HG03575 (cell line): Measurements from ENCODE around the gene FUT3.

ENCODE experiments used
- ATAC-seq: cut with Tn5 transposase; IDR thresholded peaks from one replicate; pipeline ENCODE4 v1.9.1; 2021; ENCODE audit not compliant: unreplicated experiment, insufficient number of reproducible peaks, low FRiP score; ENCODE audit errors: extremely low read depth

The FUT3 gene

DNA sequence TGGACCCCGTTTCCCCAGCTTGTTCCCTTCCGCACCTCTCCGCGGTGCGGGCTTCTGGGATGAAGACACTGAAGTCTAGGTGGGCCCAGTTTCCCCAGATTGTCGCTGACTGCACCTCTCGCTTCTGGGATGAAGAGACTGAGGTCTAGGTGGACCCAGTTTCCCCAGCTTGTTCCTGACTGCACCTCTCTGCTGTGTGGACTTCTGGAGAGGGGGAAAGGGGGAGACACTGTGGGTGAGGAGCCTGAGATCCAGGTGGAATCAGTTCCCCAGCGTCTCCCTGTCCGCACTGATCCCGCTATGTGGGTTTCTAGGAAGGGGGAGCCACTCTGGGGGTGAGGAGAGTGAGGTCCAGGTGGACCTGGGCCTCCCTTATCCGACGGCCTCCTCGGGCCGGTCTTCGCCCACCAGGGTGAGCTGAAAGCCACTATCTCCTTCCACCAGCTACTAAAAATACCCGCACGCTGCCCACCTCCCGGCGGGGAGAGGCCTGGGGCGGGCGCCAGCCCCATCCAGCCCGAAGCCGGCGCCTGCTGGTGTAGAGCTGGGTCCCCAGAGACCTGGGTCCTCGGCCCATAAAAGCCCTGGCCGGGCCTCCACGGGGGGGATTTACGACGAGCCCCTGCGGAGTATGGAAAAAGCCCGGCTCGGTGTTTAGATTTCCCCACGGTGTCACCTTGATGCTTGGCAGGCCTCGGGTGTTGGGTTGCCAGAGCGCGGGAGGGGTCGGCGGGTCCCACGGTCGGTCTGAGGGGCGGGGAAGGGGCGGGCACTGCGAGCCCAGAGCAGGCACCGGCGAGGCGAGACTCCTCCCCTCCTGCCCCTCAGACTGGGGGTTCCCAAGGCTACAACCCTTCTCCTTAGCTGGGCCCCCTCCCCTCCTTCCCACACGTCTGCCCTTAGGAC is 22.3 kb downstream of the FUT3 start:
- ATAC-seq: no peak

DNA sequence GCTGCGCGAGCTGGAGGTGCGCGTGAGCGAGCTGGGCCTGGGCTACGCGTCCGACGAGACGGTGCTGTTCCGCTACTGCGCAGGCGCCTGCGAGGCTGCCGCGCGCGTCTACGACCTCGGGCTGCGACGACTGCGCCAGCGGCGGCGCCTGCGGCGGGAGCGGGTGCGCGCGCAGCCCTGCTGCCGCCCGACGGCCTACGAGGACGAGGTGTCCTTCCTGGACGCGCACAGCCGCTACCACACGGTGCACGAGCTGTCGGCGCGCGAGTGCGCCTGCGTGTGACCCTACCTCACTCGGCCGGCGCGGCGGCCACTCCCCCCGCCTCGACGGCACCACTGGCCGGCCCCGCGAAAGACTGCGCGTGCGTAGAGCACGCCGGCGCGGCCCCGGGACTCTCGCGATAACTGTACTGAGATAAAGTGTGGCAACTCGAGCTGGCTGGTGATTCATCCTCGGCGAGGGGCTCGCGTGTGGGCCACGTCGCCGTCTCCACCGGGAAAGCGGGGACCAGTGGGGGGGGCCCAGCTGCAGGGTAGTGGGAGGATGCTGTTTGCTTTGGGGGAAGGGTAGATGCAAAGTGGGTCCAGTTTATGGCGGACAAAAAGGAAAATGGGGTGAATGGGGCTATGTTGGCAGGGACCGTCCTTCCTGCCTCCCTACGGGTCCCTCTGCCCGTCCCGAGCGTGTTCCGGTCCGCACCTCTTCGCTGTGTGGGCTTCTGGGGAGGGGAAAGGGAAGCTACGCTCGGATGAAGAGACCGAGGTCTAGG is 23.2 kb downstream of the FUT3 start:
- no peak for ATAC-seq

DNA sequence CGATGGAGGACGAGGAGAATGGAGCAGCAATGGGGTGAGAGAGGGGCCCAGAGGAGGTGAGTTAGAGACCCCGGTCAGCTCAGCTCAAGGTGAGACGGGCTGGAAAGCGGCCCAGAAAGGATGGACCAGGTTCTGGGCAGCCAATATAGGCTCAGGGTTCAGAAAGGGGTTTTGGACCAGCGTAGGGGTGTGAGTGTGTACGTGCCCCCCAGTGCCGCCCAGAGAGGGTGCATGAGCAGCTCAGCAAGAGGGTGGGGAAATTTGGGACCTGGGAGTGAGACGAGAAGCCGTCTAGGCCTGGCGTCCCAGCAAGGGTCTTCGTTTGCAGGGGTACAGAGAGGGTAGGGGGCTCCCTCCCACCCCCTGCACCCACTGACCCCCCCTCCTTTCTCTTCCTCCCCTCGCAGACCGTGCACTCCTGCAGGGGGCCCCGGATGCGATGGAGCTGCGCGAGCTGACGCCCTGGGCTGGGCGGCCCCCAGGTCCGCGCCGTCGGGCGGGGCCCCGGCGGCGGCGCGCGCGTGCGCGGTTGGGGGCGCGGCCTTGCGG is 23.8 kb downstream of the FUT3 start:
- ATAC-seq: no peak

DNA sequence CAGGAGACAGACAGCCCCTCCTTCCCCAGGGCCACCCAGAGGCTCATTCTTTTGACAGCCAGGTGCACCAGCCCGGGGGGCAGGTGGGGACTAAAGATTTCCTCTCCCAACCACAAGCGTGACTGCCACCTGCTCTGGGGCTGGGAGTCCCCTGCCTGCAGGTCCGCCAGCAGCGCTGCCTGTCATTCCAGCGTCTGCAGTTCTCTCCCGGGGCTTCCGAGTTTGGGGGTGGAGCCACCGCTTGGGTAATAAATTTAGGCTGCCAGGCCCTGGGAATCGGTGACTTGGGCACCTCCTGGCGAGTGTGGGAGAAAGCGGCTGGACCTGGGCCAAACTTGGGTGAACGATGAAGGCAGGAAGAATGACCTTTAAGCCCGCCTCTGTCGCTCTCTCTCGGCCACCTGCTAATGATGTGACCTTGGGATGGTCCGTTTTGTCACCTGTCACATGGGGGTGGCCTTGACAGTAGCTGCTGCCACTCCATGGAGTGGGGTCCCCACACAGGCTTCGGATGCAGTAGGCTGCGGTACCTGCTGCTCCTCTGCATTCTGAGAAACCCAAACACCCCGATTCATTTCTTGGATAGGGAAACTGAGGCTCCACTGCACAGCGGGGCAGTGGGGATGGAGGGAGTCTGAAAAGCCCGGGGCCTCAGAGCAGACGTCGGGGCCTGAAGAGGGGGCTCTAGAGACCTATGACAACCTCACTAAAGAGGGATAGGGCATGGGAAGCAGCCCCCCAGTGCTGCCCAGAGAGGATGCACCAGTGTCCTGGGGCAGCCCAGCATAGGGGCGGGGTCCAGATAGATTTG is 24.5 kb downstream of the FUT3 start:
- no peak for ATAC-seq

DNA sequence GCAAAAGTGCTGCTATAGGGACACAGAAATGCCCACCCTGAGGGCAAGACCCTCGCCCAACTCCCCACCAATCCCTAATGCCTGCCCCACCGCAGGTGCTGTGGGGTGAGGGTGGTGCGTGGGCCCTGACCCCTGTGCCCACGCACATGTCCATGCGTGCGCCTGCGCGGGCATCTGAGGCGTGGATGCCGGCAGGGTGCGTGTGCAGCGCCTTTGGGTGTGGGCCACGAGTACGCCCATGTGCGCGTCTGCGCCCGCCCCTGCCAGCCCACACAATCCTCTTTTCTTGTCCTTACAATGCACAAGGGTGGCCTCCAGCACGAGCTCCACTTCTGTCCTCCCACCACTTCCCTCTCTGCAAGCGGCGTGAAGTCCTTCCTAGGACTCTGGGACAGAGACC is 26.1 kb downstream of the FUT3 start:
- ATAC-seq: no peak

DNA sequence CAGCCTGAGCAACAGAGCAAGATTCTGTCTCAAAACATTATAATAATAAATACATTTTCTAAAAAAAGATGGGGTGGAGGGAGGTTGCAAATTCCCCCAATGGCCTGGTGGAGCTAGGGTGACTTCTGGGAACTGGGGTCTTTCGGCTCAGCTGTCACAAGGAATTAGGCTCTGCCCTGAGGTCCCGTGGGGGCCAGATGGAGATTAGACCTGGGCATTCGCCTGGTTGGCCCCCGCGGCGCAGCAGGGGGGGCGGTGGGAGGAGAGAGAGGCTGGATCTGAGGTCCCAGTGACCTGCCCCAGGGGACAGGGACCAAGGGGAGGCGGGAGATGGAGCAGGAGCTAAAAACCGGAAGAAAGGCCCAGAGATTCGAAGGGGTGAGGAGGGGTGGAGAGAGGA is 26.5 kb downstream of the FUT3 start:
- ATAC-seq: no peak

DNA sequence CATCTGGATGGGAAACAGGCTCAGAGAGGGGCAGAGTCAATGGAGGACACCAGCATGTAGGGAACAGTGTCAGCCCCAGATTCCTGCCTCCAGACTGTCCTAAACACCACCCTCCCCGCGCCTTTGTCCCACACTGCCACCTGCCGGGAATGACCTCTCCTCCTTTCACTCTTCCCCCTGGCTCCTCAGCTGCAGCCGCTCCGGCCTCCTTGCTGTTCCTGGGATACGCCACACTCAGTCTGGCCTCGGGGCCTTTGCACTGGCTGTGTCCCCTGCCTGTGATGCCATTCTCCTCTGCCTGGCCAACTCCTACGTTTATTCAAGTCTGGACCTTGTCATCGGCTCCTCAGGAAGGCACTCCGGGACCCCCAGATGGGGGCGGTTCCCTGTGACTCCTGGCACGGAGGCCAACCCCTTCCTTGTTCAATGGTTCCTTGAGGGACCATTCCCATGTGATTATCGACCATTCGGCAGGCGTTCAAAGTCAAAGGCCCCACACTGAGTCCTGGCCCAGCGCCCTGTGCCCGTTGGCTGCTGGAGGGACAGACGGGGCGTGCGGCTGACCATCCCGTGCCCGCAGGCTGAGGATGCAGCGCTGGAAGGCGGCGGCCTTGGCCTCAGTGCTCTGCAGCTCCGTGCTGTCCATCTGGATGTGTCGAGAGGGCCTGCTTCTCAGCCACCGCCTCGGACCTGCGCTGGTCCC is 27.5 kb downstream of the FUT3 start:
- ATAC-seq: no peak

DNA sequence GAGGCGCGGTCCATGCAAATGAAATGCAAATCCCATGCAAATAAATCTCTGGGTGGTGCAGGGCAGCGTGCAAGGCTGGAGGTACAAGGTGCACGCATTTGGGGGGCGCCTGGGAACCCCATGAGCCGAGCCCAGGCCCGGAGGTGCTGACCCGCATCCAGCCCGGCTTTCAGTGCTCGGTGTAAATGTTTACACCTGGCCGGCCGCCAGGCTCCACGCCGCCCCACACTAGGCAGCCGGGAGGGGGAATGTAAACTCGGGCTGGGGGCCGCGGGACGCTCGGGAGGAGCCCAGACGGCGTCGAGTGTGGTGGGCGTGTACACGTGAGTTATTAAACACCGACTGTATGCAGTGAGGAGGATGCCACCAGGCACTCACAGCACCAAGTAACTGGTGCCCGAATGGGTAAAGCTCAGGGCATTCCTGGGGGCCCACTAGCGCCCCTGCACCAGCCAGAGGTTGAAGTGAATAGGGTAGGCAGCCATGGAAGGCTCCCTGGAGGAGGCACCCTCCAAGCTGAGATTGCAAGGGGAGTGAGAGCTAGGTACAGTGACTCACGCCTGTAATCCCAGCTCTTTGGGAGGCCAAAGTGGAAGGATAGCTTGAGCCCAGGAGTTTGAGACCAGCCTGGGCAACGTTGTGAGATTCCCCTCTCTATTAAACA is 28.9 kb downstream of the FUT3 start:
- ATAC-seq: no peak

DNA sequence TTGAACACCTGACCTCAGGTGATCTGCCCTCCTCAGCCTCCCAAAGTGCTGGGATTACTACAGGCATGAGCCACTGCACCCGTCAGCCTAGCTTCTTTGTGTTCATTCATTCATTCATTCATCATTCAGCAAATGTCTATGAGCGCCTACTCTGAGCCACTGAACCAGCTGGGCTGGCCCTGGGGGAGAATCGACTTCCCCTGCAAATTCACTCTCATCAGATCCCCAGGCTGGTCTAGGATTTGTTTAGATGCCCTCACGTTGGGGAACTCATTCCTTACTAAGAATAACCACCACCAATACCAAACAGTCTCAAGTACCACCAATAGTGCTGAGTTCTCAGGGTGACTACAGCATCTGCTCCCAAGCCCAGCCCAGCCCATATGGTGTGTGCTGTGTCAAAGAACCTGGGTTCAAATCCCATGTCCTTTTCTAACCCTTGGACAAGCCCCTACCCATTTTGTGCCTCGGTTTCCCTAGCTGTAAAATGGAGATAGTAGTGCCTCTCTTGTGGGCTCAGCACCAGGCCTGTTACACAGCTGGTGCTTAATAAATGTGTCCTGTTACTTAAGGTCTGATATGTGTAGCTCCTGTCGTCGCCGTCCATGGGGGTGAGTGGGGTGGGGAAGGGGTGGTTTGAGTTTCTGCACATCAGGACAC is 29.6 kb downstream of the FUT3 start:
- ATAC-seq: no peak

DNA sequence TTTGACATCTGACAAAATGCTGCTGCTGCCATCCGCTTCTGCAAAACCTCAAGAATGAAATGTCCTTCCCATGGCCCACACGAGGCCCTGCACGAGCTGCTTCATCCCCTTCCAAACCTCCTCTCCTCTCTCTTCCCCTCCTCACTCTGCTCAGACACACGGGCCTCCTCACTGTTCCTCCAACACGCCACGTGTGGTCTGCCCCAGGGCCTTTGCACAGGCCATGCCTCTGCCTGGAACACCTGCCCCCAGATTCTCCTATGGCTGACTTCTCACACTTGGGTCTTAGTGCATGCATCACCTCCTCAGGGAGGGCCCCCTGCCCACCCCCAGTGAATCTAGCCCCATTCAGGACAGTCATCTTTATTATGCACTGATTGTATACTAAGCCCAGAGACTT is 30.5 kb downstream of the FUT3 start:
- no peak for ATAC-seq

DNA sequence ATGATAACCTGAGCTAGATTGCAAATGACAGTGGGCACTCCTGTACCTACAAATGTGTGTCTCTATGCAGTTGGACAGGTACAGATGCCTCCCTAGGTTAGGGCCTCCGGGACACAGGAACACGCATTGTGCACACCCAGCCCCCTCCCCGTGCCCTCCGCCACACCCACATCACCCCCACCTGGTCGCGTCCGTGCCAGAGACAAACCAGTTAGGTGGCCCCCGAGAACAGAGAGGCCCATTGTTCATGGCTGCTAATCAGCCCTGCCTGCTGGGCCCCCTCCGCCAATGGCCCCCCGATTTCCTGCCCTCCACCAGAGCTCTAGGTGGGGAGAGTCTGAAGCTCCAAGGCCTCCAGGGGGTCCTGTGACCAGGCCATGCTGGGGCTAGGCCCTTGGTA is 32.7 kb downstream of the FUT3 start:
- ATAC-seq: no peak

DNA sequence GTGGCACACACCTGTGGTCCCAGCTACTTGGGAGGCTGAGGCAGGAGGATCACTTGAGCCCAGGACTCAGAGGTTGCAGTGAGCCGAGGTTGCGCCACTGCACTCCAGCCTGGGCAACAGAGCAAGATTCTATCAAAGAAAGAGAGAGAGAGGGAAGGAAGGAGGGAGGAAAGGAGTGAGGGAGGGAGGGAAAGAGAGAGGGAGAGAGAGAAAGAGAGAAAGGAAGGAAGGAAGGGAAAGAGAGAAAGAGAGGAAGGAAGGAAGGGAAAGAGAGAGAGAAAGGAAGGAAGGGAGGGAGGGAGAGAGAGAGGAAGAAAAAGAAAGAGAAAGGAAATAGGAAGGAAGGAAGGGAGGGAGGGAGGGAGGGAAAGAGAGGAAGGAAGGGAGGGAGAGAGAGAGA is 34.0 kb downstream of the FUT3 start:
- no peak for ATAC-seq

DNA sequence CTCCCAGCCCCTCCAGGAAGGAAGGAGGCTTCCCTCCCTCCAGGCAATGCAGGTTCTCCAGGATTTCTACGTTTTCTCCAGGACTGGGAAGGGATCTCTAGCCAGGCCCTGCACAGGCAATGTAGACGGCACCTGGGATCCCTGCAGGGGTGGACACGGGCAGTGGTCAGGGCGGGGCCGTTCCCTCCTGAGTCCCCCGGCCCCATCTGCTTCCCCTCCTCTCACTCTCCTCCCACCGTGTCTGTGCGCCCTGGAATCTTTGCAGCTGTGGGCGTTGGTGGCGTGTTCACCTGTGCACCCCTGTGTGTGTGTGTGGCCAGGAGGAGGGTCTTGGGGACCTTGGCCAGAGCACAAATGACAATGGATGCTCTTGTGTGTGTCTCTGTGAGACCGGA is 36.4 kb downstream of the FUT3 start:
- no peak for ATAC-seq

DNA sequence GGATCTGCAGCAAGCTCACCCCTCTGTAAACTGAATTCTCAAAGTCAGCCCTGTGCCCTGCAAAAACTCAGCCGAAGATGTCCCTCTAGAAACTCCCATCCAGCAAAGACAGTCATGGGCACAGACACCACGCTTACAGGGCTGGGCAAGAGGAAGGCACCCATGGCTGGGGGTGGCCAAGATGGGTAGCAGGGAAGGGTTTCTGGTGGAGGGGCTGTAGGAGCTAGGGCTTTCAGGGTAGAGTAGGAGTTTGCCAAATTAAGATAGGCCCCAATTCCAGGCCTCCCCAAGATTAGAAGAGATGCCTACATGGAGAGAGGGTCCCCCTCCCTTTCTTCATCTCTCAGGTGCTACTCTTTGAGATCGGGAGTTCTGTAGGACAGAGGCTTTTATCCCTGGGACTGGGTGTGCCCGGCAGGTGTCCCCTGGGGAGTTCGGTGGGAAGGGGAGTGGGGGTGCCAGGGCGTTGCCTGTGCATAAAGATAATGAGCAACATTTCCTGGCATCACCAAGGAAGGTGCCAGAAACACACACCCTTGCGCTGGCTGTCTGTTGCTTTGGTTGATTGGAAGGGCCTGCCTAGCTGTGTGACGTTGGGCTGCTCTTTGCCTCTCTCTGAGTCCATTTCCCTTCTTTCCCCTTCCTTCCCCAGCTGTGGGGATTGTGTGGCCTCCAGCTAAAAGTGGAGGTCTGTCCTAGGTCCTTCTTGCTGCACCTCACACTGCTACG is 37.0 kb downstream of the FUT3 start:
- ATAC-seq: no peak

DNA sequence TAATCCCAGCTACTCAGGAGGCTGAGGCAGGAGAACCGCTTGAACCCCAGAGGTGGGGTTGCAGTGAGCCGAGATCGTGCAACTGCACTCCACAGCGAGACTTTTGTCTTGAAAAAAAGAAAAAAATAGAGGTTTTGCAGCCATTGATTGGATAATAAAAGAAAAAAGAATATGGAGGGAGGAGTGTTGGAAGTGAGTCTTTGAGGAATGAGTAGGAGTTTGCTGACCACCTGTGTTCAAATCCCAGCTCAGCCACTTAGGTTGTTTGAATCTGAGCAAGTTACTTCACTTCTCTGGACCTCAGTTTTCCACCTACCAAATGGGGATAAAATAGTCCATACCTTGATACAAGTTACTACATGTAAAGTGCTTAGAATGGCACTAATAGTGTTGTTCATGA is 40.1 kb downstream of the FUT3 start:
- no peak for ATAC-seq

DNA sequence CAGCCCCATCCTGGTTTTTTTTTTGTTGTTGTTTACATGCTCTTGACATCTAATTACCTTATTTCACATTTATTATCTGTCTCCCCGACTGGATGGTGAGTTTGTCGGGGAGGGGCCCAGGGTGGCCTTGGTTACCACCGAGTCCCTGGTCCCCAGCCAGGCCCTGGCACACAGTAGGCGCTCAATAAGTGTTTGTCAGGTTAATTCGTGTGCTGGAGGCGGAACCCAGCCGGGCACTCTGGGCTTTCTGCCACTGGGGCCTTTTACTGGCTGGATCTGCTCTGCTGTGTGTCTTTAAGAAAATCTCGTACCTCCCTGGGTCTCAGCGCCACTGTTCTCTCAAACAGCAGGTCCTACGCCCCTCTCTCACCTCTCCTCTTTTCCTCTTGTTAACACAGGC is 41.8 kb downstream of the FUT3 start:
- no peak for ATAC-seq

DNA sequence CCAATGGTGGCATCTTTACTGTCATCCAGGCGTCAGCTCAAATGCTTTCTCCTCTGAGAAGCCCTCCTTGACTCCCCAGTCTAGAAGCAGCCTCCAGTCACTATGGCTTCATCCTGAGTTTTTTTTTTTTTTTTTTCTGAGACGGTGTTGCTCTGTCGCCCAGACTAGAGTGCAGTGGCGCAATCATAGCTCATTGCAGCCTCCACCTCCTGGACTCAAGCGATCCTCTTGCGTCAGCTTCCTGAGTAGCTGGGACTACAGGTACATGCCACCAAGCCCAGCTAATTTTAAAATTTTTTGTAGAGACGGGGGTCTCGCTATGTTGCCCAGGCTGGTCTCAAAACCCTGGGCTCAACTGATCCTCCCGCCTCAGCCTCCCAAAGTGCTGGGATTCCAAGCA is 42.2 kb downstream of the FUT3 start:
- ATAC-seq: no peak
